OCI-M2 (cell line): ENCODE data around the gene SKOR1.

Experiments
- DNase-seq: peaks from one replicate; lab custom pipeline; 2025; ENCODE audit not compliant: unreplicated experiment; lab: John Stamatoyannopoulos, UW

Gene SKOR1

GRCh38 chr15:67824976-67825880, at the start of gene SKOR1:
TSS of gene SKOR1 (plus strand) at chr15:67825509. CDS start at chr15:67825603, 94 bp downstream.
- DNase-seq, result no peak

GRCh38 chr15:67775998-67776397, 49.3 kb upstream of the SKOR1 start:
- DNase-seq, result no peak

- DNase-seq, result no peak
These were observed 48.7 kb upstream of the SKOR1 start for GRCh38 chr15:67776600-67776999.

- no peak for DNase-seq
These were observed 48.2 kb upstream of the SKOR1 start for GRCh38 chr15:67777071-67777470.

- no peak for DNase-seq
These were observed 47.5 kb upstream of the SKOR1 start for GRCh38 chr15:67777773-67778172.

- DNase-seq, result no peak
These were observed 46.3 kb upstream of the SKOR1 start for GRCh38 chr15:67778968-67779548.

GRCh38 chr15:67779549-67780111, 45.7 kb upstream of the SKOR1 start:
- DNase-seq, result no peak

GRCh38 chr15:67781061-67781460, 44.2 kb upstream of the SKOR1 start:
- DNase-seq, result no peak

GRCh38 chr15:67781907-67782690, 43.2 kb upstream of the SKOR1 start:
- no peak for DNase-seq

- DNase-seq, result no peak
These were observed 42.7 kb upstream of the SKOR1 start for GRCh38 chr15:67782691-67782991.

- DNase-seq, result no peak
These were observed 42.0 kb upstream of the SKOR1 start for GRCh38 chr15:67783303-67783702.

- DNase-seq, result no peak
These were observed 41.1 kb upstream of the SKOR1 start for GRCh38 chr15:67784090-67784781.

GRCh38 chr15:67784856-67785430, 40.4 kb upstream of the SKOR1 start:
- no peak for DNase-seq

GRCh38 chr15:67785431-67785830, 39.9 kb upstream of the SKOR1 start:
- DNase-seq, result no peak

GRCh38 chr15:67786646-67787045, 38.7 kb upstream of the SKOR1 start:
- DNase-seq, result no peak

GRCh38 chr15:67788986-67789385, 36.3 kb upstream of the SKOR1 start:
- DNase-seq, result no peak

- no peak for DNase-seq
These were observed 34.5 kb upstream of the SKOR1 start for GRCh38 chr15:67790610-67791319.

GRCh38 chr15:67792250-67792942, 32.9 kb upstream of the SKOR1 start:
- DNase-seq, result no peak

GRCh38 chr15:67794832-67795574, 30.3 kb upstream of the SKOR1 start:
- DNase-seq, result no peak
